Activated CD8-positive, alpha-beta memory T cell treated with anti-CD3 and anti-CD28 coated beads for 4 hours (primary cell): Measurements from ENCODE around the gene TIMM17B.

Source experiments
- DNase-seq, 2 donors: peaks; one replicate each; pipeline ENCODE4 v3.0.0-alpha.2; 2020; ENCODE audit warnings: low read depth in 2 of 2

The TIMM17B gene

GRCh38 chrX:48897625-48898306 lies at the start of gene TIMM17B, which contains the start of gene PQBP1:
Gene TIMM17B, minus strand, starts transcription at chrX:48897768. Its CDS starts 19 bp downstream, at chrX:48897749.
Gene PQBP1, plus strand, starts transcription at chrX:48897930. Its CDS starts 580 bp downstream, at chrX:48898510.
- peak; percentile 68 to 76 for DNase-seq

GRCh38 chrX:48945517-48946348 lies 48.2 kb upstream of the TIMM17B start:
- DNase-seq, result no peak

- no peak for DNase-seq
Measured at GRCh38 chrX:48942895-48943294, 45.3 kb upstream of the TIMM17B start.

- DNase-seq, result no peak
Measured at GRCh38 chrX:48940404-48940955, 42.9 kb upstream of the TIMM17B start.

- no peak for DNase-seq
Measured at GRCh38 chrX:48939524-48940228, 42.1 kb upstream of the TIMM17B start.

- DNase-seq, result no peak
Measured at GRCh38 chrX:48938721-48939425, 41.3 kb upstream of the TIMM17B start.

- DNase-seq, result peak; percentile 80 to 83
Measured at GRCh38 chrX:48937054-48937907, 39.7 kb upstream of the TIMM17B start.

- DNase-seq, result no peak
Measured at GRCh38 chrX:48936429-48937053, 39.0 kb upstream of the TIMM17B start.

GRCh38 chrX:48935301-48935670 lies 37.7 kb upstream of the TIMM17B start:
- DNase-seq, result no peak

GRCh38 chrX:48934581-48935300 lies 37.2 kb upstream of the TIMM17B start:
- no peak for DNase-seq

GRCh38 chrX:48933757-48934156 lies 36.2 kb upstream of the TIMM17B start:
- no peak for DNase-seq

GRCh38 chrX:48927736-48928382 lies 30.3 kb upstream of the TIMM17B start:
- DNase-seq, result no peak

GRCh38 chrX:48927123-48927522 lies 29.6 kb upstream of the TIMM17B start:
- no peak for DNase-seq

GRCh38 chrX:48924270-48924669 lies 26.7 kb upstream of the TIMM17B start:
- DNase-seq, result no peak

- DNase-seq, result no peak
Measured at GRCh38 chrX:48923771-48924170, 26.2 kb upstream of the TIMM17B start.

- DNase-seq, result no peak
Measured at GRCh38 chrX:48920718-48921104, 23.1 kb upstream of the TIMM17B start.

GRCh38 chrX:48919947-48920717 lies 22.6 kb upstream of the TIMM17B start:
- DNase-seq, result no peak

GRCh38 chrX:48919360-48919841 lies 21.8 kb upstream of the TIMM17B start:
- DNase-seq, result no peak
